Activated CD4-positive, alpha-beta T cell treated with anti-CD3 and anti-CD28 coated beads, Interleukin-2, Interleukin-6, amounts not matched to agents 100 ng/mL and 50 ng/mL, durations not matched to agents 16 hours and 8 hours (primary cell): ENCODE measurements around the gene CUX1.

Experiments used
- DNase-seq: peaks from one replicate; pipeline ENCODE4 v3.0.0-alpha.2; 2020

CUX1 gene

GRCh38 chr7:102082693-102083368 is 265.4 kb downstream of the CUX1 start:
- no peak for DNase-seq

- no peak for DNase-seq
Observed at GRCh38 chr7:102085218-102085772, 267.9 kb downstream of the CUX1 start.

- no peak for DNase-seq
Observed at GRCh38 chr7:102089175-102090098, 272.0 kb downstream of the CUX1 start.

DNA sequence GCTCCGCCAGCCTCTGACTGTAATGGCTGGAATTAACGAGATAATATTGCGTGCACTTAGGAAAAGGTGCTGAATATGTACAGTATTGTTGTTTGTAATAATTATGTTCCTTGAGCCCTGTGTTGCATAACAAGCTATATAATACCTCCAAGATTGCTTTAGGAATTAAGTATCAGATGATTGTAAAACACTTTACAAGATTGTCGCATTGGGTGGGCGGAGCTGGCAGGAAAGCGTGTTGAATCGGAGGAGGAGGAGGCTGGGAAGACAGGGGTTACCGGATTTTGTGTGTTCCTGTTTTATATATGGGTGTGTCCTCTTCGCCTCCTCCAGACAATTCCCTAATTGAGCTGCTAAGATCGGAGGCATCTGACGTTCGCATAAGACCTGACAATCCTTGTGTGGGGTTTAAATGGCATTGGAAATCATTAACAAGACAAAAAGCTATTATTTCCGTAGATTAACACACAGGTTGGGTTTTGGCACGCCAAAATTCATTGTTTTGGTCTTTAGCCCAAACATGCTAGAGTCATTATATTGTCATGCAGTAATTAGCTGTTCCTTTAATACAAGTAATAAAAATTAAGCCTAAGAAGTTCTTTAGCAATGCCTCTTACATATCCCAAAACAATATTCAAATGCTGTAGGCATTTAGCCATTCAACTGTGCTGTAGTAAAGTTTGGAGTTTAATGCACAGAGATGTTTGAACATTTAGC is 276.3 kb downstream of the CUX1 start:
- DNase-seq, result no peak

- DNase-seq, result no peak
Observed at GRCh38 chr7:102094316-102094650, 276.9 kb downstream of the CUX1 start.

DNA sequence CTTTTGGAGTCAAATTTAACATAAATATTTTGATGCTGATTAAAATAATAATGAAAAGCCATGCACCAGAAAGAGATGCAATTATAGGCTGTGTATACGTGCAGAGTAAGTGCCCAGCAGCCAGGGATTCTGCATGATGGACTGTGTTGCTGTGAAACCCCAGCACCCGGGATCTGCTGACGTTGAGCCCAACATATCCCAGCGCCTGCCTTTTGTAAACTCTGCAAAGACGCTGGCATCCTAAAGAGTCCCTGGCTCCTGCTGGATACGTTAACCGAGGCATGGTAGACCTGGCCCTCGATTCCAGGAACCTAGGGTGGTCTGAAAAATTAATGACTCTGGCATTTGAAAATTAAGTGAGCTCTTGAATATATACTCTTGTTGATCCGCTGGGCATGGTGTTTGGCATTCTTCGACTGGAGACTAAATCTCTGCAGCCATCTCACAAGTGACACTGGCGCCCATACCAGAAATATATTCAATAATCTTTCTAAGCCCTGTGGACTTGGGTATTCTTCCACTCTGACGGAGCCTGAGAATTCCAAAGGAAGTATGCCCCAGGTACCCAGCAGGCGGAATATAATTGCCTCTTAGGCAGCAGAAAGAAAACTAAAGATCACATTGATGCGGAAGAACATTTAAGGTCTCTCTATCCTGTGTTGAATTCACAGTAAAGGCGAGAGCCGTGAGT is 278.0 kb downstream of the CUX1 start:
- no peak for DNase-seq

- no peak for DNase-seq
Observed at GRCh38 chr7:102096012-102096332, 278.5 kb downstream of the CUX1 start.

GRCh38 chr7:102096706-102097427 is 279.4 kb downstream of the CUX1 start:
- DNase-seq, result no peak

GRCh38 chr7:102097601-102098161 is 280.3 kb downstream of the CUX1 start:
- DNase-seq, result no peak

- DNase-seq, result no peak
Observed at GRCh38 chr7:102098986-102099385, 281.6 kb downstream of the CUX1 start.

DNA sequence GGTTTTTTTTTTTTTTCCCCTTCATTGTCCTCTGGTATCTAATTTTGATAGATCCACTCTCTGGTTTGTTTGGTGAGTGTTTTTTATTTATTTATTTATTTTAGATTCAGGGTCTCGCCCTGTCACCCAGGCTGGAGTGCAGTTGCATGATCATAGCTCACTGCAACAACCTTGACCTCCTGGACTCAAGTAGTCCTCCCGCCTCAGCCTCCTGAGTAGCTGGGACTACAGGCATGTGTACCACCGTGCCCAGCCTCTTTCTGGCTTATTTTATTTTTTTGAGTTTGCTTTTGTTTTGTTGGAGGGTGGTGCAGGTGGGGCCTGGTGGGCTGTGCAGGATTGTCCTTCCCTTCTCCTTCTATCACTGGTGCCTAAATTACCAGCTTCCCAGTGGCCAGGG is 282.0 kb downstream of the CUX1 start:
- no peak for DNase-seq

DNA sequence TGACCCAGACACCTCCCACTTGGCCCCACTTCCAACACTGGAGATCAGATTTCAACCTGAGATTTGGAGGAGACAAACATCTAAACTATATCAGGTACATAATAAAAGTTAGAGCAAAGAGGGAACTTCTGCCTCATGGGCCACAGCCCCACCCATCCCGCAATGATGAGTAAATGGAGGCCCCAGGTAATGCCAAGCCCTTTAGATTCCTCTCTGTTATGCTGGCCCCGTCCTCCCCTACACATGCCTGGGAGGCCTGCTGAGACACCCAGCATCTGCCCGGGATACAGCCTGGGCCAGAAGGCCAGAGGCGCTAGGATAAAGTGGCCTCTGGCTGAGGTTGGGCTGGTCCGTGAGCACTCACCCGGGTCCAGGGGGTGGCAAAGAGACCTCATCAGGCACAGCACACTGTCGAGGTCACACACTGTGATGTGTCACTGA is 283.7 kb downstream of the CUX1 start:
- DNase-seq, result no peak

- no peak for DNase-seq
Observed at GRCh38 chr7:102101926-102102325, 284.5 kb downstream of the CUX1 start.

GRCh38 chr7:102103027-102103372 is 285.6 kb downstream of the CUX1 start:
- DNase-seq, result no peak

GRCh38 chr7:102104245-102104644 is 286.8 kb downstream of the CUX1 start:
- DNase-seq, result no peak

- no peak for DNase-seq
Observed at GRCh38 chr7:102106625-102107024, 289.2 kb downstream of the CUX1 start.

DNA sequence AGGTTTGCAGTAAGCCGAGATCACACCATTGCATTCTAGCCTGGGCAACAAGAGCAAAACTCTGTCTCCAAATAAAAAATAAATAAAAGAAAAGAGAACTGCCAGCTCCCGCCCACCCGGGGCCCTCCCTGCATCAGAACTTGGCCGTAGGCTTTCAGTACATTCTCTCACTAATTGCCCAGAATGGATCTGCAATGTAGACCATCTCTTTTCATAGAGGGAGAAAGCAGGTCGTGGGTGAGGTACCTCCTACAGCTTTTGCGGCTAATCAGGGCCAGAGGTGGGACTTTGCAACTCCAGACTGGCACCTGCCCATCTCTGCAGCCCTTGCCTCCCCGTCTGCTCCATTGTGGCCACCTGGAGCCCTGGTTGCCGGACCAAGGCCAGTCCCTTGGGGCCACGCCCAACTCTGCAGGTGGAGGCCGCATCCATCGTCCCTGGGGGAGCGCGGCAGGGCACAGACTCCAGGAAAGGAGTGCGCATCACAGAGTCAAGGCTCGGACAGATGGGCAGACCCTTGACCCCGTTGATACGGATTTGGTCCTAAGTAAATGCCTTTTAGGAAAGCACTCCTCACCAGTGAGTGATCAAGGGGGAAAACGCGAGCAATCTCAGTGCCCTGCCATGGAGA is 290.2 kb downstream of the CUX1 start:
- no peak for DNase-seq

- no peak for DNase-seq
Observed at GRCh38 chr7:102111061-102112041, 293.9 kb downstream of the CUX1 start.

GRCh38 chr7:102115181-102115580 is 297.8 kb downstream of the CUX1 start:
- no peak for DNase-seq

- no peak for DNase-seq
Observed at GRCh38 chr7:102115931-102116330, 298.5 kb downstream of the CUX1 start.
